Vagina (tissue), 2 donors: ENCODE measurements around the gene CENPX. TPM values are rescaled to one million over a fixed set of nuclear protein-coding genes. Genes with fewer than 3 reads are reported as not detected.

ENCODE experiments used
- DNase-seq, 2 donors: peaks; one replicate each; pipeline ENCODE4 v3.0.0-alpha.2; 2017; ENCODE audit errors: extremely low spot score in 2 of 2
- H3K27ac ChIP-seq: fragments of 200-600 bp; sonication (generic); one replicate; pipeline ENCODE4 v1.5.1; 2019
- H3K27me3 ChIP-seq: fragments of 200-600 bp; sonication (generic); one replicate; pipeline ENCODE4 v1.5.1; 2019
- H3K36me3 ChIP-seq, 2 donors: fragments of 200-600 bp; sonication (generic); one replicate each; pipeline ENCODE4 v1.5.1; 2017 to 2019
- H3K4me1 ChIP-seq: fragments of 200-600 bp; sonication (generic); one replicate; pipeline ENCODE4 v1.5.1; 2019
- H3K4me3 ChIP-seq, 2 donors: fragments of 200-600 bp; sonication (generic); 1 replicate in 1 of 2; 2 replicates in 1 of 2; pipeline ENCODE4 v1.5.1; 2016 to 2019
- H3K9me3 ChIP-seq: fragments of 200-600 bp; sonication (generic); one replicate; pipeline ENCODE4 v1.5.1; 2019
- CTCF ChIP-seq, 3 experiments: fragments of 450-650 bp in 2 of 3; fragments of 200-600 bp in 1 of 3; sonication (generic) in 1 of 3; IDR thresholded peaks; one replicate each; pipeline ENCODE4 v1.5.1; 2017 to 2019; ENCODE audit warnings: antibody characterized with exemption in 3 of 3, mild to moderate bottlenecking in 2 of 3, moderate library complexity in 2 of 3
- POLR2A ChIP-seq, 2 donors: fragments of 450-650 bp; IDR thresholded peaks; one replicate each; pipeline ENCODE4 v1.6.1; 2017; ENCODE audit warnings: antibody characterized with exemption in 2 of 2, mild to moderate bottlenecking in 2 of 2, moderate library complexity in 2 of 2
- POLR2AphosphoS5 ChIP-seq, 2 donors: sonication (generic); formaldehyde crosslinking; IDR thresholded peaks; one replicate each; pipeline ENCODE4 v1.9.0; 2017; ENCODE audit warnings: antibody characterized with exemption in 2 of 2, mild to moderate bottlenecking in 2 of 2, low read depth in 1 of 2; ENCODE audit not compliant: insufficient read depth in 1 of 2
- intact Hi-C: fragments of 100-400 bp; cut with DNase I; formaldehyde crosslinking; loops from one replicate; pipeline ENCODE4 v1.15.1; 2023
- total RNA-seq: library from RNA; depleted of rRNA; stranded (reverse); fragments of >200 nt; gene quantifications from one replicate; pipeline ENCODE4 v1.2.3, GENCODE V29; 2016

Gene CENPX
- total RNA-seq, 1 donor from 2014 or later = 101 TPM

GRCh38 chr17:81980122-81980521, 42.6 kb downstream of the CENPX start:
- H3K4me1 ChIP-seq = peaks cover 17% of the 10 kb centered on the region
- no peak overlapping the region for H3K27ac ChIP-seq
- peaks cover 0 to 12% of the 10 kb centered on the region in 2 donors for H3K36me3 ChIP-seq
- H3K27me3 ChIP-seq = no peaks in the 10 kb centered on the region
- no peak overlapping the region for H3K4me3 ChIP-seq
- no peaks in the 10 kb centered on the region for H3K9me3 ChIP-seq
- TF ChIP-seq POLR2A (IDR thresholded peaks at IDR 0.05) (no peak), CTCF (IDR thresholded peaks at IDR 0.05) (no peak), POLR2AphosphoS5 (IDR thresholded peaks at IDR 0.05; ENCODE audit: insufficient read depth in 1 of 2, low read depth in 1 of 2) (no peak)
- DNase-seq = no peak
- intact Hi-C loops = no loop called here

GRCh38 chr17:81978524-81979298, 44.0 kb downstream of the CENPX start:
- Histone ChIP-seq H3K36me3 (no peaks in the 10 kb centered on the region), H3K27me3 (no peaks in the 10 kb centered on the region), H3K27ac (no peak overlapping the region), H3K4me3 (peak overlapping the region; percentile 66 to 72), H3K4me1 (peaks cover 17% of the 10 kb centered on the region), H3K9me3 (no peaks in the 10 kb centered on the region)
- DNase-seq = no peak
- TF ChIP-seq POLR2A (IDR thresholded peaks at IDR 0.05) (no peak), POLR2AphosphoS5 (IDR thresholded peaks at IDR 0.05; ENCODE audit: insufficient read depth in 1 of 2, low read depth in 1 of 2) (no peak), CTCF (IDR thresholded peaks at IDR 0.05) (no peak)
- intact Hi-C loops = loop anchor here (5.0 kb wide), 1 partner anchor 44 kb away; the partner anchor contains the start of genes CENPX and LRRC45

GRCh38 chr17:81977211-81977808, 45.4 kb downstream of the CENPX start, which contains the start of gene ASPSCR1:
TSS of gene ASPSCR1 (plus strand) at chr17:81977629. CDS start at chr17:81977647, 18 bp downstream.
- DNase-seq = no peak
- intact Hi-C loops = loop anchor here (5.0 kb wide), 1 partner anchor 45 kb away; the partner anchor contains the start of genes CENPX and LRRC45
- TF ChIP-seq POLR2A (IDR thresholded peaks at IDR 0.05) (peak in 1 of 2 donors; percentile 64), CTCF (IDR thresholded peaks at IDR 0.05) (no peak)
- no peaks in the 10 kb centered on the region for H3K9me3 ChIP-seq
- peak within 1 kb of the TSS; percentile 66 to 72 for H3K4me3 ChIP-seq
- no peaks in the 10 kb centered on the region for H3K36me3 ChIP-seq
- peak within 1 kb of the TSS; percentile 84 for H3K27ac ChIP-seq
- H3K27me3 ChIP-seq = no peaks in the 10 kb centered on the region
- peaks cover 17% of the 10 kb centered on the region for H3K4me1 ChIP-seq

GRCh38 chr17:81976332-81977210, 46.1 kb downstream of the CENPX start:
- intact Hi-C loops = loop anchor here (5.0 kb wide), 1 partner anchor 46 kb away; the partner anchor contains the start of genes CENPX and LRRC45
- no peak for DNase-seq
- Histone ChIP-seq H3K9me3 (no peaks in the 10 kb centered on the region), H3K27ac (peak overlapping the region; percentile 84), H3K4me3 (peak overlapping the region; percentile 66 to 72), H3K4me1 (peaks cover 17% of the 10 kb centered on the region), H3K27me3 (no peaks in the 10 kb centered on the region), H3K36me3 (no peaks in the 10 kb centered on the region)
- TF ChIP-seq POLR2AphosphoS5 (IDR thresholded peaks at IDR 0.05; ENCODE audit: insufficient read depth in 1 of 2, low read depth in 1 of 2) (no peak), CTCF (IDR thresholded peaks at IDR 0.05) (no peak), POLR2A (IDR thresholded peaks at IDR 0.05) (no peak)
